Transverse colon (tissue), 4 donors: ENCODE results near the gene DDX10. TPM values are rescaled to one million over a fixed set of nuclear protein-coding genes. Genes with fewer than 3 reads are reported as not detected.

Experiments
- DNase-seq: peaks from one replicate; pipeline ENCODE4 v3.0.0-alpha.2; 2019
- H3K27ac ChIP-seq, 4 donors: fragments of 200-600 bp; sonication (generic); 2 replicates each; pipeline ENCODE4 v1.5.1; 2016 to 2018; ENCODE audit warnings: inconsistent platforms in 4 of 4
- H3K27me3 ChIP-seq: fragments of 200-600 bp; sonication (generic); 2 replicates; pipeline ENCODE4 v1.5.1; 2017; ENCODE audit warnings: inconsistent platforms
- H3K36me3 ChIP-seq, 4 donors: fragments of 200-600 bp; sonication (generic); 2 replicates each; pipeline ENCODE4 v1.5.1; 2017 to 2019; ENCODE audit warnings: inconsistent platforms in 4 of 4
- H3K4me1 ChIP-seq, 4 donors: fragments of 200-600 bp; sonication (generic); 2 replicates each; pipeline ENCODE4 v1.5.1; 2017 to 2020; ENCODE audit warnings: inconsistent platforms in 4 of 4
- H3K4me3 ChIP-seq, 4 donors: fragments of 200-600 bp; sonication (generic); 1 replicate in 1 of 4; 2 replicates in 3 of 4; pipeline versions ENCODE4 v1.5.1 to v1.6.1; 2017 to 2019; ENCODE audit warnings: inconsistent platforms in 4 of 4
- H3K9me3 ChIP-seq, 2 donors: fragments of 200-600 bp; sonication (generic); 2 replicates each; pipeline ENCODE4 v1.5.1; 2017 to 2019; ENCODE audit warnings: inconsistent platforms in 2 of 2
- EP300 ChIP-seq: sonication (generic); formaldehyde crosslinking; IDR thresholded peaks from one replicate; pipeline ENCODE4 v1.6.1; 2017; ENCODE audit warnings: antibody characterized with exemption, low read depth
- POLR2A ChIP-seq: fragments of 450-650 bp; IDR thresholded peaks from one replicate; pipeline ENCODE4 v1.6.1; 2016; ENCODE audit warnings: antibody characterized with exemption, mild to moderate bottlenecking, moderate library complexity
- POLR2AphosphoS5 ChIP-seq, 3 donors: sonication (generic); formaldehyde crosslinking; IDR thresholded peaks; one replicate each; pipeline ENCODE4 v1.6.1; 2016; ENCODE audit warnings: antibody characterized with exemption in 3 of 3
- WGBS, 2 donors: methylation state at CpG; one replicate each; pipeline ENCODE4 v1.1.5; 2018; ENCODE audit warnings: low coverage in 1 of 2; 5-methylcytosine and 5-hydroxymethylcytosine counted together
- in situ Hi-C, 4 donors: fragments of 200-750 bp; cut with MboI; loops; one replicate each; pipeline versions ENCODE4 v1.15.0 to v1.15.1; 2017; ENCODE audit warnings: low sequenced_read_pairs in 3 of 4, low pct_ligation_motif_present in 1 of 4, low pct_unique_long_range_greater_than_20kb in 1 of 4
- intact Hi-C: fragments of 100-400 bp; cut with DNase I; formaldehyde crosslinking; loops from one replicate; pipeline ENCODE4 v1.15.1; 2023; ENCODE audit warnings: low total_unique reads
- total RNA-seq, 4 donors: library from RNA; depleted of rRNA; stranded (reverse); fragments of >200 nt; gene quantifications; one replicate each; pipeline ENCODE4 v1.1.0, GENCODE V29; 2016
- TF ChIP-seq, protein P1 (sequence below), 5 experiments: fragments of 200-600 bp in 3 of 5; fragments of 450-650 bp in 2 of 5; sonication (generic) in 3 of 5; IDR thresholded peaks; 1 replicate in 2 of 5; 2 replicates in 3 of 5; pipeline ENCODE4 v1.5.1; 2016 to 2017; ENCODE audit warnings: antibody characterized with exemption in 5 of 5, inconsistent platforms in 3 of 5, mild to moderate bottlenecking in 2 of 5, moderate library complexity in 1 of 5

The DDX10 gene
- total RNA-seq, 4 donors from 2014 or later: 7.6 to 38.2 (median 12.6) TPM

DNA sequence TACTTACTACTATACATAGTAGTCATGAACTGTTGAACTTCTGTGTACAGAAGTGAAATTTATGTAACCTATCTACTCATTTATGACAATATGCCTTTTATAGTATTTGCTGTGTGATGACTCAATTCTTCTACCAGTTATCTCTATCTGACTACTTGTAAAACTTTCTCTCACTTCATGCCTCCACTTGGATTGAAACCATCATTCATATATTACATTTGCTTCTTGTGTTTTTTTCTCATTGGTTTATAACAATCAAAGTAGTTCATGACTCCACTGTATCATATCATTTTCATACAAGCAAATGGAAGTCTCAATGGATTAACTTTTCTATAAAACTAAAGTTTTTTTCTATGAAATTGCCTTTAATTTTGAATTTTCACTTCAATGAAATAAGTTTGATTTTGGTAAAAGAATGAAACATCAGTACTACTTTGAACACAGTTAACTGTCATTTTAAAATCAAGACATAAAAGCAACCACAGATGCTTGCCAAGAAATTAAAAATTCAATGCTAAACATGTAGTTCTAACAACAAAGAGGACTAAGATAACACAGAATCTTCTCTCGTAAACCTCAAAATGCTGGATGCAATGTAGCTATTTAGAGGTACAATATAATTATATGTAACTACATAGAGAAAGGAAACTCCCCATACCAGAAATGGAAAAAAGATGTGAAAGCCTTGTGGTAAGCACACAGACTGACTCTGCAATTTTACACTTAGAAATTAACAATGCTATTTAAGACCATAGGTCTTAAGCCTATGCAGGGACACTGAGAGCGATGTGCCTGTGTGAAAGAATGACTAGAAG is 43.7 kb upstream of the DDX10 start:
- no peak for DNase-seq
- H3K27ac ChIP-seq: peak overlapping the region; percentile 52 to 79 (median 76)
- peaks cover 5 to 44% (median 22%) of the 10 kb centered on the region in 4 donors for H3K4me1 ChIP-seq
- H3K36me3 ChIP-seq: no peaks in the 10 kb centered on the region
- TF ChIP-seq, protein P1, sequence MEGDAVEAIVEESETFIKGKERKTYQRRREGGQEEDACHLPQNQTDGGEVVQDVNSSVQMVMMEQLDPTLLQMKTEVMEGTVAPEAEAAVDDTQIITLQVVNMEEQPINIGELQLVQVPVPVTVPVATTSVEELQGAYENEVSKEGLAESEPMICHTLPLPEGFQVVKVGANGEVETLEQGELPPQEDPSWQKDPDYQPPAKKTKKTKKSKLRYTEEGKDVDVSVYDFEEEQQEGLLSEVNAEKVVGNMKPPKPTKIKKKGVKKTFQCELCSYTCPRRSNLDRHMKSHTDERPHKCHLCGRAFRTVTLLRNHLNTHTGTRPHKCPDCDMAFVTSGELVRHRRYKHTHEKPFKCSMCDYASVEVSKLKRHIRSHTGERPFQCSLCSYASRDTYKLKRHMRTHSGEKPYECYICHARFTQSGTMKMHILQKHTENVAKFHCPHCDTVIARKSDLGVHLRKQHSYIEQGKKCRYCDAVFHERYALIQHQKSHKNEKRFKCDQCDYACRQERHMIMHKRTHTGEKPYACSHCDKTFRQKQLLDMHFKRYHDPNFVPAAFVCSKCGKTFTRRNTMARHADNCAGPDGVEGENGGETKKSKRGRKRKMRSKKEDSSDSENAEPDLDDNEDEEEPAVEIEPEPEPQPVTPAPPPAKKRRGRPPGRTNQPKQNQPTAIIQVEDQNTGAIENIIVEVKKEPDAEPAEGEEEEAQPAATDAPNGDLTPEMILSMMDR (IDR thresholded peaks at IDR 0.05): no peak
- TF ChIP-seq POLR2AphosphoS5 (IDR thresholded peaks at IDR 0.05): peak in 2 of 3 donors; percentile 50 to 68
- no peak overlapping the region for H3K4me3 ChIP-seq
- WGBS, 2 donors: 64 to 67% methylated on average over 1 to 2 of the region's 2 CpGs
- intact Hi-C loops (no loop called here), in situ Hi-C loops (no loop called here)
- H3K27me3 ChIP-seq: no peaks in the 10 kb centered on the region
- H3K9me3 ChIP-seq: no peaks in the 10 kb centered on the region

- Histone ChIP-seq H3K27ac (peak overlapping the region; percentile 52 to 79 (median 76)), H3K4me1 (peaks cover 5 to 49% (median 26%) of the 10 kb centered on the region in 4 donors), H3K27me3 (no peaks in the 10 kb centered on the region), H3K9me3 (no peaks in the 10 kb centered on the region), H3K4me3 (no peak overlapping the region), H3K36me3 (no peaks in the 10 kb centered on the region)
- DNase-seq: no peak
- in situ Hi-C loops: no loop called here
- TF ChIP-seq EP300: no peak
- TF ChIP-seq, protein P1 (IDR thresholded peaks at IDR 0.05): peak in 1 of 5 experiments; percentile 14
- intact Hi-C loops: no loop called here
- 64% methylated on average over 2 of the region's 2 CpGs; no CpG with 5 or more reads in 1 of the 2 donors for WGBS, 2 donors
Measured at GRCh38 chr11:108622341-108622740, 42.5 kb upstream of the DDX10 start.

DNA sequence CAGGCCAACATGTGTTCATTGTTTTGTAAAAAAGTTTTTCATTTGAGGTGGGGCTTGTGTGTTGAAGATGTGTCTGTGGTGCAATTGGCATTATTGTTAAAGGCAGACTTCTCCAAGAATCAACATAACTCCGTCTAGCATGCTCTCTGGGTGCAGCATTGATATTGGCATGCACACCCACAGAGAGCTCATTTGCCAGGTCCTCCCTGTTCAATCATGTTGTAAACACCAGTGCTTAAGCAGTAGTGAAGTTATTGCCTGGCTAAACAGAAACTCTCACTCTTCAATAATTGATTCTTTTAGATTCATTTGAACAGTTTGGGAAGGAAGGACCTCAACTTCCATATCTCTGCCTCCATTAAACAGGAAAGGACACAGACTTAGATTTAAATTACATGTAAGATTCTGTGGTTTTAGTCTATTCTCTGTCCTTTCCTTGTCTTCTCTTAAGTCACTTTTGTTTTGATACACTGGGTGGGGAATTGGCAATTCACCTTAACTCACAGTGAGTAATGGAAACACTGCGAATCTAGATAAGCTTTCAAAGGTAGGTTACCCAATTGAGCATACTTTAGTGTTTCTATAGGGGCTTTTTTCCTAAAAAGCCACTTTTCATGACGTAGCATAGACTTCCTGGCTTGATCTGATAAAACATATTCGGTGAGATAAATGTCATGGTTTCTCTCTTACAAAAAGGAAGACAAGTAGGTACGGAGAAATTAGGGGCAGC is 40.5 kb upstream of the DDX10 start:
- H3K27me3 ChIP-seq: no peaks in the 10 kb centered on the region
- peak overlapping the region; percentile 69 to 79 (median 77) for H3K27ac ChIP-seq
- peak overlapping the region in 1 of 4 donors; percentile 12 for H3K4me3 ChIP-seq
- WGBS, 2 donors: 43 to 46% methylated on average over 5 of the region's 5 CpGs
- intact Hi-C loops (no loop called here), in situ Hi-C loops (no loop called here)
- TF ChIP-seq EP300 (no peak), POLR2AphosphoS5 (IDR thresholded peaks at IDR 0.05) (peak in 2 of 3 donors; percentile 57 to 80), POLR2A (peak; percentile 57)
- TF ChIP-seq, protein P1 (IDR thresholded peaks at IDR 0.05): no peak
- peaks cover 5 to 50% (median 28%) of the 10 kb centered on the region in 4 donors for H3K4me1 ChIP-seq
- DNase-seq: peak; percentile 66
- H3K36me3 ChIP-seq: no peaks in the 10 kb centered on the region
- H3K9me3 ChIP-seq: no peaks in the 10 kb centered on the region

DNA sequence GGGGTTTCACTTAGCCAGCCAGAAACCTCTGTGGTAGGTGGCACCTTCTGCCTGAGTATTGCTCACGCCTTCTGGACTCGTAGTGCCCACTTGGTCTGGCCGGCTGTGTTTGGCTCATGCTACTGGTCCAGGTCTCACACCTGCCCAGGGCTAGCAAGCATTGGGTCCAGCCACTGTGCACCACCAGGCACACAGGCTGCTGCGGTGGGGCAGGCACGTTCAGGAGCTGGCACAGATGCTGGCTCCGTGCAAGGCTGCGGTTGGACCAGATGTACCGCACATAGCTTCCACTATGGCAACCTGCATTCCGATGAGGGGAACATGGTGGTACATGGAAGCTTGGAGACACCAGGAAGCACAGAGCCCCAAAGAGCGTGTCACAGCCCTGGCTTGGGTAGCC is 36.5 kb upstream of the DDX10 start:
- Histone ChIP-seq H3K27ac (no peak overlapping the region), H3K4me3 (no peak overlapping the region), H3K27me3 (no peaks in the 10 kb centered on the region), H3K36me3 (no peaks in the 10 kb centered on the region), H3K9me3 (no peaks in the 10 kb centered on the region), H3K4me1 (peaks cover 4 to 26% (median 13%) of the 10 kb centered on the region in 4 donors)
- no peak for DNase-seq
- in situ Hi-C loops (no loop called here), intact Hi-C loops (no loop called here)
- WGBS, 2 donors: 94% methylated on average over 10 of the region's 10 CpGs; no CpG with 5 or more reads in 1 of the 2 donors
- TF ChIP-seq EP300 (no peak), POLR2A (no peak), POLR2AphosphoS5 (IDR thresholded peaks at IDR 0.05) (no peak)
- TF ChIP-seq, protein P1 (IDR thresholded peaks at IDR 0.05): no peak
